Measurements from ENCODE around the gene SCUBE3. TPM values are rescaled to one million over a fixed set of nuclear protein-coding genes. Genes with fewer than 3 reads are reported as not detected.

SCUBE3 gene
- total and polyA plus RNA-seq, 2 of the 13 experiments (the other 11 are each of a cell fraction or from before 2014, with no cell fraction given): not detected

GRCh38 chr6:35259194-35259947, 45.6 kb downstream of the SCUBE3 start, which contains the start of gene ZNF76 (continued):
- TF ChIP-seq ZNF292 (CRISPR knock-in tag; IDR thresholded peaks at IDR 0.05; ENCODE audit: borderline replicate concordance, low read depth) (peak; percentile 86), IKZF4 (CRISPR knock-in tag; IDR thresholded peaks at IDR 0.05; ENCODE audit: borderline replicate concordance, low read depth, not compliant biosample characterization) (no peak), SRSF1 (optimal IDR thresholded peaks at IDR 0.05; ENCODE audit: low read depth, low read length) (no peak), HINFP (CRISPR knock-in tag; IDR thresholded peaks at IDR 0.05; ENCODE audit: low read depth) (peak; percentile 59; the same call in 1 of the 2 replicates), ZNF136 (CRISPR knock-in tag; IDR thresholded peaks at IDR 0.05; ENCODE audit: low read depth) (peak; percentile 87; the same call in 1 of the 2 replicates), RBM22 (optimal IDR thresholded peaks at IDR 0.05; ENCODE audit: low read length) (peak; percentile 82), KDM6A (CRISPR knock-in tag; IDR thresholded peaks at IDR 0.05; ENCODE audit: low read depth) (0 out of 2 replicates have a peak, but pooled peaks have one; percentile 39), HES4 (CRISPR knock-in tag; IDR thresholded peaks at IDR 0.05; ENCODE audit: borderline replicate concordance) (peak; percentile 90; the same call in 1 of the 2 replicates), SAFB2 (CRISPR knock-in tag; IDR thresholded peaks at IDR 0.05; ENCODE audit: borderline replicate concordance, low read depth) (peak; percentile 74), CENPT (CRISPR knock-in tag; IDR thresholded peaks at IDR 0.05; ENCODE audit: low read depth) (0 out of 2 replicates have a peak, but pooled peaks have one; percentile 27), ZNF768 (CRISPR knock-in tag; IDR thresholded peaks at IDR 0.05) (peak; percentile 78), PATZ1 (CRISPR knock-in tag; IDR thresholded peaks at IDR 0.05) (peak; percentile 87), ZNF567 (CRISPR knock-in tag; IDR thresholded peaks at IDR 0.05; ENCODE audit: borderline replicate concordance) (peak; percentile 79; the same call in 1 of the 2 replicates), CBX2 (IDR thresholded peaks at IDR 0.05; ENCODE audit: low read depth, low read length) (no peak; the same call in 1 of the 2 replicates), CBX2 (CRISPR knock-in tag; IDR thresholded peaks at IDR 0.05; ENCODE audit: low read depth) (no peak; the same call in 1 of the 2 replicates), ZNF547 (CRISPR knock-in tag; IDR thresholded peaks at IDR 0.05) (peak; percentile 87), ZNF672 (CRISPR knock-in tag; IDR thresholded peaks at IDR 0.05) (no peak), ZFP36 (IDR thresholded peaks at IDR 0.05; ENCODE audit: borderline replicate concordance, low read depth, low read length, partially characterized antibody) (no peak), NCOR1 (IDR thresholded peaks at IDR 0.05; ENCODE audit: borderline replicate concordance, low read length) (peak; percentile 70; the same call in 1 of the 2 replicates), ZIK1 (CRISPR knock-in tag; IDR thresholded peaks at IDR 0.05; ENCODE audit: borderline replicate concordance, low read depth) (peak; percentile 42; the same call in 1 of the 2 replicates), ZBTB20 (CRISPR knock-in tag; IDR thresholded peaks at IDR 0.05; ENCODE audit: borderline replicate concordance, low read depth) (peak; percentile 91), ZNF569 (CRISPR knock-in tag; IDR thresholded peaks at IDR 0.05; ENCODE audit: borderline replicate concordance) (no peak), HOXA3 (CRISPR knock-in tag; IDR thresholded peaks at IDR 0.05) (peak; percentile 99), SP140L (CRISPR knock-in tag; IDR thresholded peaks at IDR 0.05; ENCODE audit: borderline replicate concordance) (peak; percentile 96), TBX2 (CRISPR knock-in tag; IDR thresholded peaks at IDR 0.05; ENCODE audit: borderline replicate concordance) (peak; percentile 87; the same call in 1 of the 2 replicates), MXD1 (CRISPR knock-in tag; IDR thresholded peaks at IDR 0.05) (peak; percentile 87)
